Endothelial cell (in vitro differentiated cells): ENCODE data around the gene FOSL1. TPM values are rescaled to one million over a fixed set of nuclear protein-coding genes. Genes with fewer than 3 reads are reported as not detected.
"Not testable (repeated sequence)": the region's sequence is repeated elsewhere in the genome, so short reads cannot be mapped to it uniquely, and the experiment has no call there.

Experiments
- DNase-seq: peaks from one replicate; pipeline ENCODE4 v3.0.0; 2021; ENCODE audit warnings: low spot score
- H3K27ac Mint-ChIP-seq: one replicate; pipeline ENCODE4 v1.8.0; 2021; ENCODE audit warnings: mixed read lengths, inconsistent platforms; ENCODE audit not compliant: unreplicated experiment
- H3K27me3 Mint-ChIP-seq: one replicate; pipeline ENCODE4 v1.8.0; 2021; ENCODE audit warnings: mild to moderate bottlenecking, moderate library complexity, mixed read lengths, inconsistent platforms; ENCODE audit not compliant: unreplicated experiment
- H3K36me3 Mint-ChIP-seq: one replicate; pipeline ENCODE4 v1.8.0; 2021; ENCODE audit warnings: mild to moderate bottlenecking, low read depth, mixed read lengths, inconsistent platforms; ENCODE audit not compliant: unreplicated experiment
- H3K4me1 Mint-ChIP-seq: one replicate; pipeline ENCODE4 v1.8.0; 2021; ENCODE audit warnings: mild to moderate bottlenecking, mixed read lengths, inconsistent platforms; ENCODE audit not compliant: unreplicated experiment
- H3K4me3 Mint-ChIP-seq: one replicate; pipeline ENCODE4 v1.8.0; 2021; ENCODE audit warnings: mild to moderate bottlenecking, mixed read lengths, inconsistent platforms; ENCODE audit not compliant: unreplicated experiment
- H3K9me3 Mint-ChIP-seq: one replicate; pipeline ENCODE4 v1.8.0; 2021; ENCODE audit warnings: mixed read lengths, inconsistent platforms; ENCODE audit not compliant: unreplicated experiment
- CTCF ChIP-seq: fragments of 200-600 bp; sonication (generic); IDR thresholded peaks from one replicate; pipeline ENCODE4 v1.5.0; 2021; ENCODE audit warnings: antibody characterized with exemption; ENCODE audit not compliant: unreplicated experiment
- total RNA-seq: library from RNA; stranded (reverse); fragmentation: NEBNext Ultra II Directional; extraction: Animal tissue kit (Norgen Biotek cat#: 25700); gene quantifications from one replicate; pipeline ENCODE4 v1.2.1, GENCODE V29; 2021; ENCODE audit not compliant: unreplicated experiment

The FOSL1 gene
- total RNA-seq, 1 donor from 2014 or later, result 1.3 TPM

DNA sequence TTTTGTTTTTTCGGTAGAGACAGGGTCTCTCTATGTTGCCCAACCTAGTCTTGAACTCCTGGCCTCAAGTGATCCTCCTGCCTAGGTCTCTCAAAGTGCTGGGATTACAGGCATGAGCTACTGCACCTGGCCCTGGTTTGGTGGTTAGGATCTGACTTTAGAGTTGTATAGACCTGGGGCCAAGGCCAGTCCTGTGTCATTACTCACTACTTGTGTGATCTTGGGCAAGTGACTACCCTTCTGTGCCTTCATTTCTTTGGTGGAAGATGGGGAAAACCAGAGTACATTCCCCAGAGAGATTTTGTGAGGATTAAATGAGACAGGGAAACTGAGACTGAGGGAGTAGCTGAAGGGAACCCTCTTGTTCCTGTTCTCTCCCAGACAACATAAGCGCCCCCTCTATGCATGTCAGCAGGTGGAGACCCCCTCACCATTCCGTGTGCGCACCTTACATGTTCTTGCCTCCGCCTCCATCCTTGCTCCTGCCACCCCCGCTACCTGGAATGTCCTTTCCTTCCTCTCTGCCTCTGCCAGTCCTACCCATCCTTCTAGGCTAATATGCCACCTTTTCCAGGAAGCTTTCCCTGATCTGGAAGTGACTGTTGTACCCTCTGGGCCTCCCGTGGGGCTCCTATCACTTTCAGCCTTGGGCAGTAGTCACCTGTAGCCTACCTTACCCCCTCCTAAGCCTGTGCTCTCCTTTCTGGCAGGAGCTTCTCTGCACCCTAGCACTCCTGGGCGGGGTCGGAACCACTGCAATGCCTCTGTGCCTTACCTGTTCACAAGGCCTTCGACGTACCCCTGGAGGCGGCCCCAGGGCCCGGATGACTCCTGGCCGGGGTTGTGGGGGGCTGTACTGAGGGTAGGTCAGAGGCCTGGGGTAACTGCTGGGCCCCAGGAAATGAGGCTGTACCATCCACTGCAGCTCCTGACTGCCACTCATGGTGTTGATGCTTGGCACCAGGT lies 3.9 kb downstream of the FOSL1 start:
- Mint-ChIP-seq H3K27me3 (peaks cover 26% of the 10 kb centered on the region), H3K27ac (no peak overlapping the region), H3K4me3 (no peak overlapping the region), H3K9me3 (no peaks in the 10 kb centered on the region), H3K4me1 (peaks cover 25% of the 10 kb centered on the region), H3K36me3 (no peaks in the 10 kb centered on the region)
- no peak for DNase-seq
- no peak for TF ChIP-seq CTCF

DNA sequence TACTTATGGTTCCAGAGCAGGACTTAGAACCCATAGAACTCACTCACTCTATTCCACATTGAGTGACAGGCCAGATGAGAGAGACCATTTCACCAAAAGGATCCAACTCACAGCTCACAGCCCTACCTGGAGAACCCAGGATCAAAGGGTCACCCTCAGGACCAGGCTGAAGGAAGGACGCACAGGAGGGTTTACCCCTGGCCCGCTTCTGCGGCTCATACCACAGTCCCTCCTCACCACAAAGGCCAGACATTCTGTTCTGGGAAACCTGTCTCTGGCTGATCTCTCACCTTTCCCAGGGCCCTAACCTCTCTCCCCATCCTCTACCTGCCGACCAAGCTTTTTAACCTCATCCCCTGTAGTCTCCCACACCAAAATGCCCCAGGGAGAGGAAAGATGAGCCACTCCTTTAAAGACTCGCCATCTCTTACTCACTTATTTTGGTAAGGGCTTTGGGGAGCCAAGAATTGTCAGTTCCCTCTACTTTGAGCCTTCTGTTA lies 4.7 kb downstream of the FOSL1 start:
- Mint-ChIP-seq H3K9me3 (no peaks in the 10 kb centered on the region), H3K36me3 (no peaks in the 10 kb centered on the region), H3K27me3 (peaks cover 20% of the 10 kb centered on the region), H3K27ac (no peak overlapping the region), H3K4me3 (no peak overlapping the region), H3K4me1 (peaks cover 25% of the 10 kb centered on the region)
- no peak for DNase-seq
- TF ChIP-seq CTCF, result no peak

GRCh38 chr11:65894034-65894591 lies 6.1 kb downstream of the FOSL1 start:
- H3K4me1 Mint-ChIP-seq, result peaks cover 37% of the 10 kb centered on the region
- H3K9me3 Mint-ChIP-seq, result no peaks in the 10 kb centered on the region
- peaks cover 1% of the 10 kb centered on the region for H3K36me3 Mint-ChIP-seq
- H3K4me3 Mint-ChIP-seq, result no peak overlapping the region
- no peak for DNase-seq
- H3K27me3 Mint-ChIP-seq, result peaks cover 31% of the 10 kb centered on the region
- no peak for TF ChIP-seq CTCF
- peak overlapping the region; percentile 31 for H3K27ac Mint-ChIP-seq

GRCh38 chr11:65892661-65893317 lies 7.4 kb downstream of the FOSL1 start:
- no peak for TF ChIP-seq CTCF
- Mint-ChIP-seq H3K36me3 (peaks cover 4% of the 10 kb centered on the region), H3K27me3 (peaks cover 32% of the 10 kb centered on the region), H3K4me3 (peak overlapping the region; percentile 90), H3K4me1 (peaks cover 41% of the 10 kb centered on the region), H3K9me3 (no peaks in the 10 kb centered on the region), H3K27ac (peak overlapping the region; percentile 92)
- no peak for DNase-seq

- H3K4me1 Mint-ChIP-seq, result peaks cover 44% of the 10 kb centered on the region
- H3K27me3 Mint-ChIP-seq, result peaks cover 32% of the 10 kb centered on the region
- H3K4me3 Mint-ChIP-seq, result peak overlapping the region; percentile 90
- not testable (repeated sequence) for H3K36me3 Mint-ChIP-seq, H3K9me3 Mint-ChIP-seq, DNase-seq
- H3K27ac Mint-ChIP-seq, result peak overlapping the region; percentile 92
These were observed 8.0 kb downstream of the FOSL1 start for GRCh38 chr11:65892137-65892540.
